DND-41 (cell line): ENCODE results near the gene IL17REL.

Experiments used
- EZH2 ChIP-seq: IDR thresholded peaks from 3 replicates; pipeline ENCODE4 v1.6.1; 2012; ENCODE audit warnings: borderline replicate concordance, low read depth, mild to moderate bottlenecking, moderate library complexity, low read length, inconsistent platforms; ENCODE audit not compliant: severe bottlenecking
- TF ChIP-seq, protein P1 (sequence below): IDR thresholded peaks from 2 replicates; pipeline ENCODE4 v1.5.1; 2012; ENCODE audit warnings: borderline replicate concordance, low read length, moderate library complexity, mild to moderate bottlenecking; ENCODE audit not compliant: poor library complexity, severe bottlenecking; ENCODE audit errors: extremely low read depth

DNA sequence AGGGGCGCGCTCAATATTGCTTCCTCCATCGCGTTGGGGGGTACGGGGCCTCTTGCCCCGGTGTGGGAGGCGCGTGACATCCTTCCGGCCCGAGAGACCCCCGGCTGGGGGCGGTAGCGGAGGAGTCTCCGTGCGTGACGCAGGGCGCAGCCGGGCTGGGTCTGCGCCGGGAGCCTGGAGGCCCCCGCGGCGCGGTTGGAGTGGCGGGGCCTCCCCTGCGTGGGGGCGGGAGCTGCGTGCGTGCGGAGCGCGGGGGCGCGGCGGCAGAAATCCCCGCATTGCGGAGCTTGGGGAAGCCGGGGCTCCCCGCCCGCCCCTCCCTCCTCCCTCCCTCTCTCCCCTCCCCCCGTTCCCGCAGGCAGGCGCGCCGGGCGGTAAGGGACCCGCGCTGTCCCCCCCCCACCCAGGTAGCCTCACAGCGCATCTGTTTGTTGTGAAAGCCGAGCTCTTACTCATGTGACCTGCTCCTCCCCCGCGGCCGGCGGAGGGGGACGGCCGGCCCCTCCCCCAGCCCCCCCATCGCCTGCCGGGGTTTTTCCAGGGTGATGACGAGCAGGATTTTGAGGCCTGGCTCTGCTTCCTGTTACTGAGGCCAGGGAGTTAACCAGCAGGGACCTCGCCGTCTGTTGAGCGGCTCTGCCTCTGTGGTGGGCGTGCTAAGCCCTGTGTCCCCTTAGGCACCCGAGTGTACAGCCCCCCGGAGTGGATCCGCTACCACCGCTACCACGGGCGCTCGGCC lies 50.4 kb downstream of the IL17REL start:
- TF ChIP-seq, protein P1, sequence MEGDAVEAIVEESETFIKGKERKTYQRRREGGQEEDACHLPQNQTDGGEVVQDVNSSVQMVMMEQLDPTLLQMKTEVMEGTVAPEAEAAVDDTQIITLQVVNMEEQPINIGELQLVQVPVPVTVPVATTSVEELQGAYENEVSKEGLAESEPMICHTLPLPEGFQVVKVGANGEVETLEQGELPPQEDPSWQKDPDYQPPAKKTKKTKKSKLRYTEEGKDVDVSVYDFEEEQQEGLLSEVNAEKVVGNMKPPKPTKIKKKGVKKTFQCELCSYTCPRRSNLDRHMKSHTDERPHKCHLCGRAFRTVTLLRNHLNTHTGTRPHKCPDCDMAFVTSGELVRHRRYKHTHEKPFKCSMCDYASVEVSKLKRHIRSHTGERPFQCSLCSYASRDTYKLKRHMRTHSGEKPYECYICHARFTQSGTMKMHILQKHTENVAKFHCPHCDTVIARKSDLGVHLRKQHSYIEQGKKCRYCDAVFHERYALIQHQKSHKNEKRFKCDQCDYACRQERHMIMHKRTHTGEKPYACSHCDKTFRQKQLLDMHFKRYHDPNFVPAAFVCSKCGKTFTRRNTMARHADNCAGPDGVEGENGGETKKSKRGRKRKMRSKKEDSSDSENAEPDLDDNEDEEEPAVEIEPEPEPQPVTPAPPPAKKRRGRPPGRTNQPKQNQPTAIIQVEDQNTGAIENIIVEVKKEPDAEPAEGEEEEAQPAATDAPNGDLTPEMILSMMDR: no peak
- TF ChIP-seq EZH2: no peak
